Spleen (tissue), 7 donors: ENCODE measurements around the gene CACNA1C.

Source experiments
- CTCF ChIP-seq, 11 experiments: fragments of 200-600 bp in 7 of 11; fragments of 450-650 bp in 4 of 11; sonication (generic) in 4 of 11; IDR thresholded peaks in 8 of 11; conservative IDR thresholded peaks in 3 of 11; 1 replicate in 7 of 11; 2 replicates in 4 of 11; pipeline versions ENCODE4 v1.4.0 to v1.8.0; 2016 to 2021; ENCODE audit warnings: antibody characterized with exemption in 11 of 11, inconsistent platforms in 4 of 11, mild to moderate bottlenecking in 1 of 11
- POLR2AphosphoS5 ChIP-seq, 3 donors: sonication (generic); formaldehyde crosslinking; IDR thresholded peaks; one replicate each; pipeline ENCODE4 v1.5.1; 2017; ENCODE audit warnings: antibody characterized with exemption in 3 of 3
- donor health status: DM: no; HTN: no; CAD: no; lungs with moderate emphysema.
- donor health status: DM: no; HTN: no; CAD: no.
- donor health status: DM: no; HTN: no; CAD: no.

GRCh38 chr12:2319136-2319535 is 266.3 kb downstream of the CACNA1C start:
- TF ChIP-seq CTCF (IDR thresholded peaks at IDR 0.05 in 8 of 11, conservative IDR thresholded peaks at IDR 0.05 in 3 of 11): no peak
- no peak for TF ChIP-seq POLR2AphosphoS5 (IDR thresholded peaks at IDR 0.05)
